ENCODE data around the gene HOXB5.

The HOXB5 gene

DNA sequence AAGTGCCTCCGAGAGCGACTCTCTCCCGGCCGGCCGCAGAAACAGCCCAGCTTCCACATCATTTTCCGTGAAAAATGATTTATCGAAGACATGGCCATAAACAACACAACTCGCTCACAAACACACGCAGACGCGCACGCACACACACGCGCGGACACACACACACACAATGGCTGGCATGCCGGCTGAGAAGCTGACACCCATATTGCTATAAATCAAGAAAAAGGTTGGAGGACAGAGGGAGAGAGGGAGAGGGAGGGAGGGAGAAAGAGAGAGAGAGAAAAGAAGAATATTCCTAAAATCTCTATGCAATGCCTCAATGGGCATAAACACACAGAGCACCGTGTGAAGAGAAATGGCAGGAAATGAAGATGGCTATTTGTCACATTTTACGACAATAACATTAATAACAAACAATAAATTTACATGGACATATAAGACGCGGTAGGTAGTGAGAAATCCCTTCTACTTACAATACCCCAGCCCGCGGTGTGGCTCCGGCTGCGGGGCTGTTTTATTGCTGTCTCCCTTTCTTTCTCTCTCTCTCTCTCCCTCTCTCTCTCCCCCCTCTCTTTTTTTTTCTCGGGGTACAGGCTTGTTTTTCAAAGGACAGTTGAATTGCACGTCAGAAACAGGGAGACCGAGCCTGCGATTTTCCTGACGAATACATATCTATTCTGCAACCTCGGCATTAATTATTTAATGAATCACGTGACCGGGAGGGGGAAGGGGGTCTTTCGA, 24.9 kb downstream of the HOXB5 start (continued):
- TF ChIP-seq RBAK (tag by site-specific recombination; IDR thresholded peaks at IDR 0.05), result no peak
- TF ChIP-seq ZNF747 (tag by site-specific recombination; IDR thresholded peaks at IDR 0.05), result no peak
- no peak for TF ChIP-seq ZNF792 (tag by site-specific recombination; IDR thresholded peaks at IDR 0.05)
- TF ChIP-seq SP3 (tag by site-specific recombination; IDR thresholded peaks at IDR 0.05), result no peak
- no peak for TF ChIP-seq ZBTB48 (tag by site-specific recombination; IDR thresholded peaks at IDR 0.05)
- no peak for TF ChIP-seq ZNF48 (tag by site-specific recombination; IDR thresholded peaks at IDR 0.05)
- TF ChIP-seq, protein P1, sequence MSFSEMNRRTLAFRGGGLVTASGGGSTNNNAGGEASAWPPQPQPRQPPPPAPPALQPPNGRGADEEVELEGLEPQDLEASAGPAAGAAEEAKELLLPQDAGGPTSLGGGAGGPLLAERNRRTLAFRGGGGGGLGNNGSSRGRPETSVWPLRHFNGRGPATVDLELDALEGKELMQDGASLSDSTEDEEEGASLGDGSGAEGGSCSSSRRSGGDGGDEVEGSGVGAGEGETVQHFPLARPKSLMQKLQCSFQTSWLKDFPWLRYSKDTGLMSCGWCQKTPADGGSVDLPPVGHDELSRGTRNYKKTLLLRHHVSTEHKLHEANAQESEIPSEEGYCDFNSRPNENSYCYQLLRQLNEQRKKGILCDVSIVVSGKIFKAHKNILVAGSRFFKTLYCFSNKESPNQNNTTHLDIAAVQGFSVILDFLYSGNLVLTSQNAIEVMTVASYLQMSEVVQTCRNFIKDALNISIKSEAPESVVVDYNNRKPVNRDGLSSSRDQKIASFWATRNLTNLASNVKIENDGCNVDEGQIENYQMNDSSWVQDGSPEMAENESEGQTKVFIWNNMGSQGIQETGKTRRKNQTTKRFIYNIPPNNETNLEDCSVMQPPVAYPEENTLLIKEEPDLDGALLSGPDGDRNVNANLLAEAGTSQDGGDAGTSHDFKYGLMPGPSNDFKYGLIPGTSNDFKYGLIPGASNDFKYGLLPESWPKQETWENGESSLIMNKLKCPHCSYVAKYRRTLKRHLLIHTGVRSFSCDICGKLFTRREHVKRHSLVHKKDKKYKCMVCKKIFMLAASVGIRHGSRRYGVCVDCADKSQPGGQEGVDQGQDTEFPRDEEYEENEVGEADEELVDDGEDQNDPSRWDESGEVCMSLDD (tag by site-specific recombination; IDR thresholded peaks at IDR 0.05), result no peak
- TF ChIP-seq ZNF2 (tag by site-specific recombination; IDR thresholded peaks at IDR 0.05), result peak; percentile 77
- TF ChIP-seq, protein P2, sequence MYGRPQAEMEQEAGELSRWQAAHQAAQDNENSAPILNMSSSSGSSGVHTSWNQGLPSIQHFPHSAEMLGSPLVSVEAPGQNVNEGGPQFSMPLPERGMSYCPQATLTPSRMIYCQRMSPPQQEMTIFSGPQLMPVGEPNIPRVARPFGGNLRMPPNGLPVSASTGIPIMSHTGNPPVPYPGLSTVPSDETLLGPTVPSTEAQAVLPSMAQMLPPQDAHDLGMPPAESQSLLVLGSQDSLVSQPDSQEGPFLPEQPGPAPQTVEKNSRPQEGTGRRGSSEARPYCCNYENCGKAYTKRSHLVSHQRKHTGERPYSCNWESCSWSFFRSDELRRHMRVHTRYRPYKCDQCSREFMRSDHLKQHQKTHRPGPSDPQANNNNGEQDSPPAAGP (tag by site-specific recombination; IDR thresholded peaks at IDR 0.05), result 0 out of 2 replicates have a peak, but pooled peaks have one; percentile 14
- peak; percentile 85 for TF ChIP-seq YY2 (tag by site-specific recombination; IDR thresholded peaks at IDR 0.05)
- no peak for TF ChIP-seq ZNF621 (tag by site-specific recombination; IDR thresholded peaks at IDR 0.05)
- no peak for TF ChIP-seq ZNF138 (tag by site-specific recombination; IDR thresholded peaks at IDR 0.05; ENCODE audit: borderline replicate concordance)
- no peak for TF ChIP-seq ZNF791 (tag by site-specific recombination; IDR thresholded peaks at IDR 0.05)
- TF ChIP-seq, protein P3, sequence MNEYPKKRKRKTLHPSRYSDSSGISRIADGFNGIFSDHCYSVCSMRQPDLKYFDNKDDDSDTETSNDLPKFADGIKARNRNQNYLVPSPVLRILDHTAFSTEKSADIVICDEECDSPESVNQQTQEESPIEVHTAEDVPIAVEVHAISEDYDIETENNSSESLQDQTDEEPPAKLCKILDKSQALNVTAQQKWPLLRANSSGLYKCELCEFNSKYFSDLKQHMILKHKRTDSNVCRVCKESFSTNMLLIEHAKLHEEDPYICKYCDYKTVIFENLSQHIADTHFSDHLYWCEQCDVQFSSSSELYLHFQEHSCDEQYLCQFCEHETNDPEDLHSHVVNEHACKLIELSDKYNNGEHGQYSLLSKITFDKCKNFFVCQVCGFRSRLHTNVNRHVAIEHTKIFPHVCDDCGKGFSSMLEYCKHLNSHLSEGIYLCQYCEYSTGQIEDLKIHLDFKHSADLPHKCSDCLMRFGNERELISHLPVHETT (tag by site-specific recombination; IDR thresholded peaks at IDR 0.05), result no peak
- TF ChIP-seq GLIS1 (tag by site-specific recombination; IDR thresholded peaks at IDR 0.05), result 0 out of 2 replicates have a peak, but pooled peaks have one; percentile 14
- TF ChIP-seq ZNF610 (tag by site-specific recombination; IDR thresholded peaks at IDR 0.05; ENCODE audit: borderline replicate concordance), result 0 out of 2 replicates have a peak, but pooled peaks have one; percentile 16
- TF ChIP-seq ZNF132 (tag by site-specific recombination; IDR thresholded peaks at IDR 0.05; ENCODE audit: borderline replicate concordance), result no peak
- no peak for TF ChIP-seq ZNF292 (tag by site-specific recombination; IDR thresholded peaks at IDR 0.05; ENCODE audit: borderline replicate concordance, low read depth)
- TF ChIP-seq ZNF221 (tag by site-specific recombination; IDR thresholded peaks at IDR 0.05; ENCODE audit: borderline replicate concordance), result no peak
- TF ChIP-seq ZNF530 (tag by site-specific recombination; IDR thresholded peaks at IDR 0.05; ENCODE audit: low read depth), result no peak
- 0 out of 2 replicates have a peak, but pooled peaks have one; percentile 54 for TF ChIP-seq ZNF561 (tag by site-specific recombination; IDR thresholded peaks at IDR 0.05; ENCODE audit: borderline replicate concordance)
- TF ChIP-seq ZNF341 (tag by site-specific recombination; IDR thresholded peaks at IDR 0.05; ENCODE audit: low read depth), result peak; percentile 35
- no peak for TF ChIP-seq ZNF426 (tag by site-specific recombination; IDR thresholded peaks at IDR 0.05)
- TF ChIP-seq ZNF473 (tag by site-specific recombination; IDR thresholded peaks at IDR 0.05), result no peak
- TF ChIP-seq ZNF549 (tag by site-specific recombination; IDR thresholded peaks at IDR 0.05), result no peak
- TF ChIP-seq TCF7L2 (IDR thresholded peaks at IDR 0.05; ENCODE audit: borderline replicate concordance, low read depth, low read length), result no peak
- peak; percentile 75 for TF ChIP-seq PRDM1 (tag by site-specific recombination; IDR thresholded peaks at IDR 0.05)
- no peak for TF ChIP-seq ZNF701 (tag by site-specific recombination; IDR thresholded peaks at IDR 0.05)
- no peak for TF ChIP-seq ZBTB1 (tag by site-specific recombination; IDR thresholded peaks at IDR 0.05)
- peak; percentile 71 for TF ChIP-seq PRDM6 (tag by site-specific recombination; IDR thresholded peaks at IDR 0.05)
- TF ChIP-seq ZNF121 (tag by site-specific recombination; IDR thresholded peaks at IDR 0.05), result no peak
- peak; percentile 32; the same call in 1 of the 2 replicates for TF ChIP-seq KLF10 (tag by site-specific recombination; IDR thresholded peaks at IDR 0.05)
- TF ChIP-seq BCL11B (tag by site-specific recombination; IDR thresholded peaks at IDR 0.05; ENCODE audit: low read depth), result no peak
